ENCODE data around the gene KMO.

KMO gene

GRCh38 chr1:241630476-241630875 lies 98.3 kb downstream of the KMO start:
- no peak for DNase-seq (ENCODE audit: low read depth)

GRCh38 chr1:241630899-241631298 lies 98.7 kb downstream of the KMO start:
- DNase-seq (ENCODE audit: low read depth): no peak

GRCh38 chr1:241631674-241632073 lies 99.5 kb downstream of the KMO start:
- no peak for DNase-seq (ENCODE audit: low read depth)

- DNase-seq (ENCODE audit: low read depth): no peak
These were observed 100.8 kb downstream of the KMO start for GRCh38 chr1:241632987-241633386.

- no peak for DNase-seq (ENCODE audit: low read depth)
These were observed 103.5 kb downstream of the KMO start for GRCh38 chr1:241635556-241636152.

- no peak for DNase-seq (ENCODE audit: low read depth)
These were observed 104.1 kb downstream of the KMO start for GRCh38 chr1:241636291-241636690.

- DNase-seq (ENCODE audit: low read depth): no peak
These were observed 104.9 kb downstream of the KMO start for GRCh38 chr1:241637046-241637590.

- no peak for DNase-seq (ENCODE audit: low read depth)
These were observed 105.4 kb downstream of the KMO start for GRCh38 chr1:241637604-241638003.

GRCh38 chr1:241638099-241638682 lies 106.0 kb downstream of the KMO start:
- DNase-seq (ENCODE audit: low read depth): no peak

- no peak for DNase-seq (ENCODE audit: low read depth)
These were observed 106.9 kb downstream of the KMO start for GRCh38 chr1:241638909-241639622.

- DNase-seq (ENCODE audit: low read depth): no peak
These were observed 107.5 kb downstream of the KMO start for GRCh38 chr1:241639623-241640148.

- DNase-seq (ENCODE audit: low read depth): peak; percentile 77
These were observed 108.1 kb downstream of the KMO start, which contains the start of the genes CHML and OPN3 for GRCh38 chr1:241640149-241640866. TSS of gene CHML (minus strand) at chr1:241640369. CDS start at chr1:241635766, 4,603 bp downstream. TSS of gene OPN3 (minus strand) at chr1:241640369. CDS start at chr1:241640254, 115 bp downstream.

GRCh38 chr1:241640867-241641622 lies 108.9 kb downstream of the KMO start:
- DNase-seq (ENCODE audit: low read depth): no peak

GRCh38 chr1:241641773-241642592 lies 109.8 kb downstream of the KMO start:
- no peak for DNase-seq (ENCODE audit: low read depth)

GRCh38 chr1:241642593-241642944 lies 110.4 kb downstream of the KMO start:
- DNase-seq (ENCODE audit: low read depth): no peak

- DNase-seq (ENCODE audit: low read depth): no peak
These were observed 112.1 kb downstream of the KMO start for GRCh38 chr1:241644259-241644658.

GRCh38 chr1:241645199-241645598 lies 113.0 kb downstream of the KMO start:
- no peak for DNase-seq (ENCODE audit: low read depth)
